ENCODE data around the gene DIAPH2. TPM values are rescaled to one million over a fixed set of nuclear protein-coding genes. Genes with fewer than 3 reads are reported as not detected.

Gene DIAPH2
- total and polyA plus RNA-seq, 9 donors: 8.1 to 30.9 (median 24.2) TPM

DNA sequence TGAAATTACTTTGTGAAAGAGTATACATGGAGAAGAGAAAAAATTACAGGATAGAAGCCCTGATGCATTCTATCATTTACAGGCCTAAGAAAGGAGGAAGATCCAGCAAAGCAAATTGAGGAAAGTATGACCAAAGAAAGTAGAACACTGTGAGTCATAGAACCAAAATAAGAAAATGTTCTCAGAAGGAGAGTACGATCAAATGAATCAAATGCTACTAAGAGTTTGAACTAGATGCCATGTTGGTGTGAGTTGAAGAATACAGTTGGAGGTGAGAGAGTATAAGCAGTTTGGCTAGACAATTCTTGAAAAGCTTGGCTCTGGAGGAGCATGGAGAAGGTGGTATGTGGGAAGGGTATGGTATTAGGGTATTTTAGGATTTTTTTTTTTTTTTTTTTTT lies 360.8 kb downstream of the DIAPH2 start:
- DNase-seq: no peak
- 89 to 93% (median 92%) methylated on average over 1 of the region's 1 CpG for WGBS, 3 donors
- Histone ChIP-seq H3K36me3 (no peaks in the 10 kb centered on the region), H3K27ac (no peak overlapping the region), H3K9me3 (no peaks in the 10 kb centered on the region), H3K27me3 (no peaks in the 10 kb centered on the region), H3K4me3 (no peak overlapping the region), H3K4me1 (ENCODE audit: insufficient read depth) (no peaks in the 10 kb centered on the region)
- TF ChIP-seq POLR2A (IDR thresholded peaks at IDR 0.05) (no peak), EP300 (IDR thresholded peaks at IDR 0.05) (no peak)
- TF ChIP-seq, protein P1, sequence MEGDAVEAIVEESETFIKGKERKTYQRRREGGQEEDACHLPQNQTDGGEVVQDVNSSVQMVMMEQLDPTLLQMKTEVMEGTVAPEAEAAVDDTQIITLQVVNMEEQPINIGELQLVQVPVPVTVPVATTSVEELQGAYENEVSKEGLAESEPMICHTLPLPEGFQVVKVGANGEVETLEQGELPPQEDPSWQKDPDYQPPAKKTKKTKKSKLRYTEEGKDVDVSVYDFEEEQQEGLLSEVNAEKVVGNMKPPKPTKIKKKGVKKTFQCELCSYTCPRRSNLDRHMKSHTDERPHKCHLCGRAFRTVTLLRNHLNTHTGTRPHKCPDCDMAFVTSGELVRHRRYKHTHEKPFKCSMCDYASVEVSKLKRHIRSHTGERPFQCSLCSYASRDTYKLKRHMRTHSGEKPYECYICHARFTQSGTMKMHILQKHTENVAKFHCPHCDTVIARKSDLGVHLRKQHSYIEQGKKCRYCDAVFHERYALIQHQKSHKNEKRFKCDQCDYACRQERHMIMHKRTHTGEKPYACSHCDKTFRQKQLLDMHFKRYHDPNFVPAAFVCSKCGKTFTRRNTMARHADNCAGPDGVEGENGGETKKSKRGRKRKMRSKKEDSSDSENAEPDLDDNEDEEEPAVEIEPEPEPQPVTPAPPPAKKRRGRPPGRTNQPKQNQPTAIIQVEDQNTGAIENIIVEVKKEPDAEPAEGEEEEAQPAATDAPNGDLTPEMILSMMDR (IDR thresholded peaks at IDR 0.05): no peak
- intact Hi-C loops (cut with DNase I): no loop called here

DNA sequence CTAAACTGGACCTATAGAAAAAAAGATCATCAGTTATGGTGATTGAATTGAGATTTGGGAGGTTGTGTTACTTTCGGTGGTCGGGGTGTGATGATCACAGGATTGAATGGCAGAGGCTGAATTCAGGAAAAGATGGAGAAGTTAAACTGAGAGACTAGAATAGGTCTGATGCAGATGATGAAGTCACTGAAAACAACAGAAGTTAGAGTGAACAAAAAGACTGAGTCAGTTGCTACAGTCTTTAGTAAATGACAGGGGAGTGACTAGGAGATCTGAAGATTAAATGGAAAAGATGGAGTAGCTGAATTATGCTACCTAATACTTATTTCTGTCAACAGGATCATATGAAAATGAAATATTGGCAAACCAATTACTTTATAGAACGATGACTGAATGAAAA lies 362.2 kb downstream of the DIAPH2 start:
- WGBS, 3 donors: 83 to 86% (median 84%) methylated on average over 3 of the region's 3 CpGs

DNA sequence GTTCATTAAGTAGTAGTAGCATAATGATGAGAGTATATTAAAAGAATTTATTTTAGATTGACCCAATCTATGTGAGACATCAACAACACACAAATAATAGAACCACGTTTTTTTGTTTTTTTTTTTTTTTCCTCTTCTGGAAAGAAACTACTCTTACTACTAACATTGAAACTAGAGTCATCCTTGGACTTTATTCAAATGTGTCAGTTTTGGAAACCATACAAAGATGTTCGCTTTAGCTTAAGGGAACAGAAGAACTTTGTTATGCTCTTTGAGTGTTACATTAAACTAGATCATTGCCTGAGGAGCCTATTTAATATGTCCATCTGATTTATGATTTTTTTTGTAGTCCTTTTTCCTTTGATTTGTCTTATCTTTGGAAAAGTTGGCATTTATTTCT lies 365.8 kb downstream of the DIAPH2 start:
- Histone ChIP-seq H3K9me3 (no peaks in the 10 kb centered on the region), H3K27me3 (no peaks in the 10 kb centered on the region), H3K36me3 (no peaks in the 10 kb centered on the region), H3K4me3 (no peak overlapping the region), H3K4me1 (ENCODE audit: insufficient read depth) (no peaks in the 10 kb centered on the region), H3K27ac (no peak overlapping the region)
- DNase-seq: no peak
- TF ChIP-seq EP300 (IDR thresholded peaks at IDR 0.05) (no peak), POLR2A (IDR thresholded peaks at IDR 0.05) (no peak)
- TF ChIP-seq, protein P1 (IDR thresholded peaks at IDR 0.05): no peak
- WGBS, 3 donors: 33 to 37% (median 35%) methylated on average over 2 of the region's 2 CpGs
- intact Hi-C loops (cut with DNase I): no loop called here

More for the DNA sequence above, 362.2 kb downstream of the DIAPH2 start:
- Histone ChIP-seq H3K27me3 (no peaks in the 10 kb centered on the region), H3K4me3 (no peak overlapping the region), H3K36me3 (no peaks in the 10 kb centered on the region), H3K27ac (no peak overlapping the region), H3K4me1 (ENCODE audit: insufficient read depth) (no peaks in the 10 kb centered on the region), H3K9me3 (no peaks in the 10 kb centered on the region)
- DNase-seq: no peak
- TF ChIP-seq, protein P1 (IDR thresholded peaks at IDR 0.05): no peak
- TF ChIP-seq POLR2A (IDR thresholded peaks at IDR 0.05) (no peak), EP300 (IDR thresholded peaks at IDR 0.05) (no peak)
- intact Hi-C loops (cut with DNase I): no loop called here

DNA sequence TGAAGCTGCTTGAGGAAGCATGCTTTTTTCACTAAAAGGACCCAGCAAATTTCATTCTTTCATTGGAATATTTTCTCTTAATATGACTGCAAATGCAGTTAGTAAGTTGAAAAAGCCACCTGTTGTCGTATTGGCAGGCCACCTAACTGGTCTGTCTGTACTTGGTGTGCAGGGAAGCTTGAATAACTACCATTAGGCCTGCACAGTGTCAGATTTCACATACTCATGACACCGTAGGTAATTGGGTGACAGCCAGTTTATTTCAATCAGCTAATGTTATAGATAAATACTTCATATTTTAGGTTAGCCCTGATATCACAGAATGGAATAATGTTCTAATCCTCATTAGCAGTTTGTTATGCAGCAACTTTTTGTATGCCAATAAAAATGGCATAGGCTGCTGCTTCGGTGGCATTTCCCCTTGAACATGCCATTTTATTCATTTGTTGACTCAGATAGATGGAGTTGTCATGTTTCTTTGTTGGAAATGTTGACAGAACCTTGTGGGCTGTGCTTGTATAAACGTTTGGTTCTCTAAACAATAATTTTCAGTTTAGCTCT lies 372.8 kb downstream of the DIAPH2 start:
- Histone ChIP-seq H3K4me3 (no peak overlapping the region), H3K36me3 (no peaks in the 10 kb centered on the region), H3K4me1 (ENCODE audit: insufficient read depth) (no peaks in the 10 kb centered on the region), H3K27me3 (no peaks in the 10 kb centered on the region), H3K9me3 (no peaks in the 10 kb centered on the region), H3K27ac (no peak overlapping the region)
- 47 to 55% (median 52%) methylated on average over 4 of the region's 4 CpGs for WGBS, 3 donors
- TF ChIP-seq EP300 (IDR thresholded peaks at IDR 0.05): no peak
- TF ChIP-seq, protein P1 (IDR thresholded peaks at IDR 0.05): no peak
- TF ChIP-seq POLR2A (IDR thresholded peaks at IDR 0.05): no peak
- intact Hi-C loops (cut with DNase I): no loop called here
- no peak for DNase-seq
